ENCODE measurements around the gene CD1B. TPM values are rescaled to one million over a fixed set of nuclear protein-coding genes. Genes with fewer than 3 reads are reported as not detected.

CD1B gene
- total and polyA plus RNA-seq, 2 experiments from 2014 or later = not detected

DNA sequence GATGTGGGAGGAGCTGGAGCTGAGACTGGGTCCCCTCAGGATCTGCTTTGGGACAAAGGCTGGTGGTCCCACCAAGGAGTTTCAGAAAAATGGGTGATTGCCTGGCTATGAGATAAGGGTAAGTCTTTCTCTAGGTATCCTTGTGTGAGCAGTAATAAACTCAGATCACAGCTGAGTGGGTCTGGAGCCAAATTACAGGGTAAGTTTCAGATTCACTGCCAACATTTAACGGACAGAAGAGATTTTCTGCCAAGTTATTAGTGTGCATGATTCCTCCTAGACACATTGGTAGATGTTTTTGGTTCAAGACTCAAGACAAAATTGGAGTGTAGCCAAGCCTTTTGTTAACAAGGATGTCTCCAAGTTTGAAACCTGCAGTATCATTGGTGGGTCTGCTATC is 7.5 kb downstream of the CD1B start:
- no peak overlapping the region for H3K27ac Mint-ChIP-seq

DNA sequence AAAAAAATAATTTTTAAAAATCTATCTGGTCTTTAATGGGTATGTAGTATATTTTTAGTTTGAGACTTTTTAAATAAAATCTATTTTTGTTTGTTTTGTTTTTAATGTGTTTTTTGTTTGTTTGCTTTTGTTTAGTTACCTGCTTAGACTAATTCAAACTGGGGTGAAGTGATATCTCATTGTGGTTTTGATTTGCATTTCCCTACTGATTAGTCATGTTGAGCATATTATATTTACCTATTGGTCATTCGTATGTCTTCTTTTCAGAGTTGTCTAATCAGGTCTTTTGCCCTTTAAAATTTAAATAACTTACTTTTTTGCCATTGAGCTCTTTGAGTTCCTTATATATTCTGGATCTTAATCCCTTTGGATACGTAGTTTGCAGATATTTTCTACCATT is 20.3 kb downstream of the CD1B start:
- Mint-ChIP-seq H3K4me3 (no peak overlapping the region), H3K4me1 (no peaks in the 10 kb centered on the region), H3K27me3 (ENCODE audit: insufficient read depth, low read depth, poor library complexity) (peaks cover 2% of the 10 kb centered on the region), H3K9me3 (peaks cover 28% of the 10 kb centered on the region; the same call in 2 of the 3 replicates), H3K27ac (no peak overlapping the region), H3K36me3 (ENCODE audit: low read depth) (peaks cover 3% of the 10 kb centered on the region; the same call in 2 of the 3 replicates)
- Histone ChIP-seq H4K20me1 (replicated peaks; ENCODE audit: insufficient read depth) (no peaks in the 10 kb centered on the region), H3K27ac (ENCODE audit: low read depth) (no peak overlapping the region), H3K4me3 (no peak overlapping the region), H3K36me3 (ENCODE audit: insufficient read depth) (no peaks in the 10 kb centered on the region), H3F3A (replicated peaks; ENCODE audit: low read depth) (no peaks in the 10 kb centered on the region), H2AFZ (no peak overlapping the region), H3K4me1 (ENCODE audit: insufficient read depth) (no peaks in the 10 kb centered on the region), H3K9me2 (ENCODE audit: insufficient read depth) (no peaks in the 10 kb centered on the region), H3K4me2 (no peak overlapping the region), H3K27me3 (ENCODE audit: insufficient read depth) (no peaks in the 10 kb centered on the region), H3K79me2 (replicated peaks; ENCODE audit: insufficient read depth) (no peaks in the 10 kb centered on the region)
- no peak for TF ChIP-seq EZH2phosphoT487 (IDR thresholded peaks at IDR 0.05; ENCODE audit: unreplicated experiment)
- TF ChIP-seq, protein P1, sequence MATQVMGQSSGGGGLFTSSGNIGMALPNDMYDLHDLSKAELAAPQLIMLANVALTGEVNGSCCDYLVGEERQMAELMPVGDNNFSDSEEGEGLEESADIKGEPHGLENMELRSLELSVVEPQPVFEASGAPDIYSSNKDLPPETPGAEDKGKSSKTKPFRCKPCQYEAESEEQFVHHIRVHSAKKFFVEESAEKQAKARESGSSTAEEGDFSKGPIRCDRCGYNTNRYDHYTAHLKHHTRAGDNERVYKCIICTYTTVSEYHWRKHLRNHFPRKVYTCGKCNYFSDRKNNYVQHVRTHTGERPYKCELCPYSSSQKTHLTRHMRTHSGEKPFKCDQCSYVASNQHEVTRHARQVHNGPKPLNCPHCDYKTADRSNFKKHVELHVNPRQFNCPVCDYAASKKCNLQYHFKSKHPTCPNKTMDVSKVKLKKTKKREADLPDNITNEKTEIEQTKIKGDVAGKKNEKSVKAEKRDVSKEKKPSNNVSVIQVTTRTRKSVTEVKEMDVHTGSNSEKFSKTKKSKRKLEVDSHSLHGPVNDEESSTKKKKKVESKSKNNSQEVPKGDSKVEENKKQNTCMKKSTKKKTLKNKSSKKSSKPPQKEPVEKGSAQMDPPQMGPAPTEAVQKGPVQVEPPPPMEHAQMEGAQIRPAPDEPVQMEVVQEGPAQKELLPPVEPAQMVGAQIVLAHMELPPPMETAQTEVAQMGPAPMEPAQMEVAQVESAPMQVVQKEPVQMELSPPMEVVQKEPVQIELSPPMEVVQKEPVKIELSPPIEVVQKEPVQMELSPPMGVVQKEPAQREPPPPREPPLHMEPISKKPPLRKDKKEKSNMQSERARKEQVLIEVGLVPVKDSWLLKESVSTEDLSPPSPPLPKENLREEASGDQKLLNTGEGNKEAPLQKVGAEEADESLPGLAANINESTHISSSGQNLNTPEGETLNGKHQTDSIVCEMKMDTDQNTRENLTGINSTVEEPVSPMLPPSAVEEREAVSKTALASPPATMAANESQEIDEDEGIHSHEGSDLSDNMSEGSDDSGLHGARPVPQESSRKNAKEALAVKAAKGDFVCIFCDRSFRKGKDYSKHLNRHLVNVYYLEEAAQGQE (IDR thresholded peaks at IDR 0.05; ENCODE audit: unreplicated experiment) = no peak
- TF ChIP-seq EZH2 (IDR thresholded peaks at IDR 0.05; ENCODE audit: low read depth, unreplicated experiment) = no peak
- no peak for TF ChIP-seq STAT1 (IDR thresholded peaks at IDR 0.05; ENCODE audit: unreplicated experiment)
- DNase-seq (ENCODE audit: low spot score) (no peak), ATAC-seq (no peak)

More for the DNA sequence above, 7.5 kb downstream of the CD1B start:
- Histone ChIP-seq H3K4me3 (no peak overlapping the region), H4K20me1 (replicated peaks; ENCODE audit: insufficient read depth) (no peaks in the 10 kb centered on the region), H3F3A (replicated peaks; ENCODE audit: low read depth) (no peaks in the 10 kb centered on the region), H3K27ac (ENCODE audit: low read depth) (no peak overlapping the region), H3K4me1 (ENCODE audit: insufficient read depth) (no peaks in the 10 kb centered on the region), H3K4me2 (no peak overlapping the region), H3K9me2 (ENCODE audit: insufficient read depth) (no peaks in the 10 kb centered on the region), H3K36me3 (ENCODE audit: insufficient read depth) (no peaks in the 10 kb centered on the region), H2AFZ (no peak overlapping the region), H3K27me3 (ENCODE audit: insufficient read depth) (no peaks in the 10 kb centered on the region), H3K79me2 (replicated peaks; ENCODE audit: insufficient read depth) (no peaks in the 10 kb centered on the region)
- H3K36me3 Mint-ChIP-seq (ENCODE audit: low read depth) = peaks cover 4% of the 10 kb centered on the region; the same call in 2 of the 3 replicates
- H3K9me3 Mint-ChIP-seq = peaks cover 4% of the 10 kb centered on the region
- no peak overlapping the region for H3K4me3 Mint-ChIP-seq
- ATAC-seq = no peak
- no peaks in the 10 kb centered on the region for H3K27me3 Mint-ChIP-seq (ENCODE audit: insufficient read depth, low read depth, poor library complexity)
- DNase-seq (ENCODE audit: low spot score) = no peak
- TF ChIP-seq JUNB (IDR thresholded peaks at IDR 0.05; ENCODE audit: unreplicated experiment) (no peak), POLR2AphosphoS5 (IDR thresholded peaks at IDR 0.05; ENCODE audit: low read depth) (no peak), CREB1 (CRISPR knock-in tag; IDR thresholded peaks at IDR 0.05; ENCODE audit: low read depth) (no peak), NANOG (IDR thresholded peaks at IDR 0.05; ENCODE audit: borderline replicate concordance) (no peak), ZNF114 (CRISPR knock-in tag; IDR thresholded peaks at IDR 0.05) (no peak), EZH2phosphoT487 (IDR thresholded peaks at IDR 0.05; ENCODE audit: unreplicated experiment) (no peak), ZNF331 (CRISPR knock-in tag; IDR thresholded peaks at IDR 0.05; ENCODE audit: low read depth) (no peak), STAT1 (IDR thresholded peaks at IDR 0.05; ENCODE audit: unreplicated experiment) (no peak)
- TF ChIP-seq, protein P1 (IDR thresholded peaks at IDR 0.05; ENCODE audit: unreplicated experiment) = no peak
- H3K4me1 Mint-ChIP-seq = no peaks in the 10 kb centered on the region; the same call in 2 of the 3 replicates

All from GM23338 (cell line).